HG03460 (cell line): Measurements from ENCODE around the gene ASCL1.

Experiments
- ATAC-seq: cut with Tn5 transposase; IDR thresholded peaks from one replicate; pipeline ENCODE4 v1.9.1; 2021; ENCODE audit not compliant: unreplicated experiment

The ASCL1 gene

DNA sequence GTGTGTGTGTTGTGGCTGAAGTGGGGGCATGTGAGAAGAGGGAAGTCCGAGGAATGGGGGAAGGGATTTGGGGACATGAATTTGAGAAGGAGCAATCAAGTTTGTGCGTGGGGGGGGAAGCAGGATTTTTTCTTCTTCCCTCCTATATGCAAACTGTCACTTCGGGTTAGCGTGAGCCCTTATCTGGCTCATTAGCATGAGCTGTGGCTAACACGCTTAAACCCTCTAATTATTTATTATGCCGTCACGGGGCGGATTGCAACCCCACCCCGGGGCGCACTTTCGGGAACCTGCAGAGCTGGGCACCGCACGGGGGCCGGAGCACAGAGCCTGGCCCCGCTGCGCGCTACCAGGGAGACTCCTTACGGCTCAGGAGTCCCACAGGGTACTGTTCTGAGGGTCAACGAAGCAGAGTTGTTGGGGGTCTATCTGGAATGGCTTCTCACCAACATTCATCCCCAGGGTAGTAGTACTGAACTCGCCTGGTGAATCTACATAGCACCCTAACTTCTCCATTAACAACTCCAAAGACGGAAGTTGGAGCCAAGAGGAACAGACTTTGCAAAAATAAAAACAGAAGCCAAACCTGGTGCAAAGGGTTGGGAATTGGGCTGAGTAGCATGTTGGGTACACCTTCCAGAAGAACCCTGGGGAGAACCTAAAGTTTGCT is 6.4 kb upstream of the ASCL1 start:
- no peak for ATAC-seq

- no peak for ATAC-seq
Measured at GRCh38 chr12:102951841-102952240, 5.6 kb upstream of the ASCL1 start.

- no peak for ATAC-seq
Measured at GRCh38 chr12:102953221-102953620, 4.3 kb upstream of the ASCL1 start.

DNA sequence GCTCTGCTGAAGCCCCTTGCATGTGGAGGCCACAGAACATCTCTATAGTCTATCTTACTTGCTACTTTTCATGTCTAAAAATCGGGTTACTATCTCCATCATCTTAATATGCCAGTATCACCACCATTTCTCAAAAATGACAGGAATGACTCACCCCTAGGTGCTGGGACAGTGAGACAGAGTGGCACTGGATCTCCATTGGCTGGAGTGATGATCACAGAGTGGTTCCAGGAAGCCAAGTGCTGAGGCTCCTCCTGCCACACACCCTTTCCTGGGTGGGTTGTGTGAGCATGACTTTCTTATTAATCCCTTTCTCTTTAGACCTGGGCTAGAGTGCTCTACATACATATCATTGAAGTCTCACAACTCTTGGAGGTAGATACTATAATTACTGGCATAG is 3.3 kb upstream of the ASCL1 start:
- ATAC-seq, result no peak

- ATAC-seq, result no peak
Measured at GRCh38 chr12:102955926-102956737, 1.3 kb upstream of the ASCL1 start.

GRCh38 chr12:102956738-102957327 is 641 bp upstream of the ASCL1 start:
- ATAC-seq, result no peak

DNA sequence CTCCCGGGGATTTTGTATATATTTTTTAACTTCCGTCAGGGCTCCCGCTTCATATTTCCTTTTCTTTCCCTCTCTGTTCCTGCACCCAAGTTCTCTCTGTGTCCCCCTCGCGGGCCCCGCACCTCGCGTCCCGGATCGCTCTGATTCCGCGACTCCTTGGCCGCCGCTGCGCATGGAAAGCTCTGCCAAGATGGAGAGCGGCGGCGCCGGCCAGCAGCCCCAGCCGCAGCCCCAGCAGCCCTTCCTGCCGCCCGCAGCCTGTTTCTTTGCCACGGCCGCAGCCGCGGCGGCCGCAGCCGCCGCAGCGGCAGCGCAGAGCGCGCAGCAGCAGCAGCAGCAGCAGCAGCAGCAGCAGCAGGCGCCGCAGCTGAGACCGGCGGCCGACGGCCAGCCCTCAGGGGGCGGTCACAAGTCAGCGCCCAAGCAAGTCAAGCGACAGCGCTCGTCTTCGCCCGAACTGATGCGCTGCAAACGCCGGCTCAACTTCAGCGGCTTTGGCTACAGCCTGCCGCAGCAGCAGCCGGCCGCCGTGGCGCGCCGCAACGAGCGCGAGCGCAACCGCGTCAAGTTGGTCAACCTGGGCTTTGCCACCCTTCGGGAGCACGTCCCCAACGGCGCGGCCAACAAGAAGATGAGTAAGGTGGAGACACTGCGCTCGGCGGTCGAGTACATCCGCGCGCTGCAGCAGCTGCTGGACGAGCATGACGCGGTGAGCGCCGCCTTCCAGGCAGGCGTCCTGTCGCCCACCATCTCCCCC is 777 bp downstream of the ASCL1 start:
- no peak for ATAC-seq

DNA sequence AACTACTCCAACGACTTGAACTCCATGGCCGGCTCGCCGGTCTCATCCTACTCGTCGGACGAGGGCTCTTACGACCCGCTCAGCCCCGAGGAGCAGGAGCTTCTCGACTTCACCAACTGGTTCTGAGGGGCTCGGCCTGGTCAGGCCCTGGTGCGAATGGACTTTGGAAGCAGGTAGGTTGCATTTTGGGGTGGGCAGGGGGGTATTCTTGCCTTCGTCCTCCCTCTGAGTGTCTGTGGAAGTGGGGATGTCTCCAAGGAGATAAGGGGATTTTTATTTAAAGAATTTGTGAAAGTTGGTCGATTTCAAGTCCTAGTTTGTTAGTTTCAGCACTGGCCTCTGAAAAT is 1.3 kb downstream of the ASCL1 start:
- ATAC-seq, result no peak

GRCh38 chr12:102959391-102959790 is 1.9 kb downstream of the ASCL1 start:
- ATAC-seq, result no peak

DNA sequence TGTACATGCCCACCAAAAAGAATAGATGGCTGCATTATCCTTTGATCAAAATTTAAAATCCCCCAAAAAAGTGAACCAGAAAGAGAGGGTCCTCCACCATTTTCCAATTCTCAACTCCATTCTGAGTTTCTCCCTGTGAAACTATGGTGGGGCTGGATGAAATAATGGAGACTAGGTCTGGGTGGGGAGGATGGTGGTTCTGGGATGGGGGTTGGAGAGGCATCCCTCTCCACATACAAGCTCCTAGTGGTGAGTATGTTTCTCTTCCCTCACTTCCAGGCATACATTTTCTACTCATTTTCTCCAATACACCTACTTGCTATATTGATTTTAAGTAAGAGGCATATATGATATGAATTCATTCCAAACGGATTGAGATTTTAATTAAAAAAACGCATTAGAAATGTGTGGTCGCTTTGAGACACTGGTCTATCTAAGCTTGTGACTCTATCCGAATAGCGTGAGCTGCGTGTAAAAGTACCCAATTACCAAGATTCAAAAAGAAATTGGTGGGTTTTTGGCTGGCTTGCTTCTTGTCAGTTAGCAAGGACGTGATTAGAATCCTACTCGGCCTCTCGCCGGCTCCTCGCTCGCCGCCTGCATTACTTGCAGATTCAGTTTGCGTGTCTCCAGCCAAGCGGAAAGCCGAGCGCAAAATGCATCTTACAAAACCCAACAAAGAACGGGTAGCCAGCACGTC is 3.4 kb downstream of the ASCL1 start:
- no peak for ATAC-seq

- ATAC-seq, result no peak
Measured at GRCh38 chr12:102961466-102961855, 4.0 kb downstream of the ASCL1 start.

- no peak for ATAC-seq
Measured at GRCh38 chr12:102962532-102962931, 5.1 kb downstream of the ASCL1 start.

DNA sequence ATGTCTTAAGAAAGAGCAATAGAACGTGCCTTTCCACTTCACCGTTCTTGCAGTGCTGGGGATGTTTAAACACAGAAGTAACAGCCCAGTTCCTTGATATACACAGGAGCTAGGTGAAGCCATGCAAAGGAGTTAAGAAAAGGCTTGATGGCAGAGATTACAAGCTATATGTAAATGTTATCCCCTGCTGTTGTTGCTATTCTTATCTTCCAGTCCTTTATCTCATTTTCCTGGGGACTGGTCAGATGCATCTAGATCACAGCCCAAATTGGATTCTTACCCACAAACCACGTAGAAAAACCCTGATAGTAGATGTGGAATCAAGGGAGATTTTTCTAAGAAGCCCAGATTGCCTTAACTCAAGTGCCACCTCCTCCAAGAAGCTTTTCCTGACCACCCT is 5.5 kb downstream of the ASCL1 start:
- ATAC-seq, result no peak

GRCh38 chr12:102963796-102964195 is 6.3 kb downstream of the ASCL1 start:
- no peak for ATAC-seq

DNA sequence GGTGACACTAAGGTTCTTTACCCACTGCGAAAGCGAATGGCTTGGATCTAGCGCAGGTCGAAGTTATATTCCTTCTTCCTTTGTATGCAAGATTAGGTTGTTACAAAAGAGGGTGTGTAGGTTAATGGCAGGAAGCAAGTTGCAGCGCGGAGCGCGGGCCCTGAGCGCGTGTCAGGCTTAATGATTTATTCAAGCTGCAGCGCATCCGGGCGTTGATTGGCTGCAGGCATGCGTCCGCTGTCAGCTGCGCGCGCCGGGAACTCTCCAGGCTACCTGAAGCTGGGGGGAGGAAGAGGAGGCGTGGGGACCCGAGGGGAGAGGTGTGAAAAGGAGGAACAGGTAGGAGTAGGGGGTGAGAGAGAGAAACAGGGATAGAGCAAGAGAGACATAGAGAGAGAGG is 7.4 kb downstream of the ASCL1 start:
- ATAC-seq, result peak; percentile 60

DNA sequence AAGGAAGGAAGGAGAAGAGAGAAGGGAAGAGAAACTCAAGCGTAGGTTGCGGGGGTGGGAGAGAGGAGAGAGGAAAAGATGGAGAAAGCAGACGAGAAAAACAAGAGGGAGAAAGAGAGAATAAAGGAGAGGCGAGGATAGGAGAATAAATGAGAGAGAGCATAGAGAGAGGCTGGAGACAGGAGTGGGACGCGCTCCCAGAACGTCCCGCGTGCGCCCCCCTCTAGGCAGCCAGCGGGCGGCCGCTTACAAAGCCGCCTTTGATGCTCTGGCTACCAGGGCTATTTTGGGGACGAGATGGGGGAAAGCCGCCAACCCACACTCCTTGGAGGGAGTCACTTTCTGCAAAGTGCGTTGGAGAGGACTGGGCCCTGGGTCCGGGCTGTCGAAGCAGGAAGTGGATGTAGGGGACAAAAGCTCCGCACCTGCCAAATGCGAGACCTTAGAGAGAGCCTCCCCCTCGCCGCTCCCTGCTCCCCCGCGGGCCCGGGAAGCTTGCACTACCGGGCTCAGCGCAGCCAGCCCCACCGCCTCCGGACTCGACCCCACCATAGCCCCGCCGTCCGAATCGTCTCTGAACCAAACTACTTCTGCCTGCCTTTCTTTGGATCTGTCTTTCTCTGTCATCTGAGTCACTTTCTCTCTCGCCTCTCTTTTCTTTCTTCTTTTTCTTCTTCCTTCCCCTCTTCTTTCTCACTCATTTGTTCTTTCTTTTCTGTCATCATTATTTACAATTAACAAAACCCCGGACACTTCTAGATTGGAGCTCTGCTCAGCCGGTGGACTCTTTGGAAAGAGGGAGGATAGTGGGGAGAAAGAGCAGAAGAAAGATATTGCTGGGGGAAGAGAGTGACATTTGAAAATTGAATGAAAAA is 8.0 kb downstream of the ASCL1 start:
- peak; percentile 45 for ATAC-seq

DNA sequence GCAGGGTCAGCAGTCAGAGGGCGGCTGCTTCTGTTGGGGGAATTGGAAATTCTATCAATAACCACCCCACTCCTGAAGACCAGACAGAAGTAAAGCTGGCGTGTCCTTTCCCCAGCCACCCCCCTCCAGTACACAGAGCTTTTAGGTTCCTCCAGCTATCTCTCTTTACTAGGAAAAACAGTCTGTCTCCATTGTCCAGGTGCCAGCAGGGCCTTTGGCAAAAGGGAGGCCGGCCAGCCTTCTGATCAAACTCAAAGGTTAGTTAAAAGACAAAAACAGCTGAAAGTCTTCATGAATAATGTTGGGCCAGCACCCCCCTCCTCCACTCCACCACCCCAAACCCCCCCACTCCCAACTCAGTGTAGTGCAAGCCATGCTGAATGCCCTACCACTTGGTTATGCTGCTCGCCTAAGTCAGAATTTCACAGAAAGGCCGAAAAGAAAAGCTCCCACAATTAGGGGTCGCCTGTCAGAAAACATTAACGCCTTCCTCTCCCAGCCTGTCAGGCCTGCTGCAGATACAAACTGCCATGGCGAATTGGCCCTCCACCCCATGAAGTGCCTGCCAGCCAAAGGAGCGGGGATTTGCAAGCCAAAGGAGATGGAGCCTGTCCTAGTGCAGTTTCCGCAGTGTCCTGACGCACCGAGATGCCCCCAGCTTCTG is 8.9 kb downstream of the ASCL1 start:
- no peak for ATAC-seq

DNA sequence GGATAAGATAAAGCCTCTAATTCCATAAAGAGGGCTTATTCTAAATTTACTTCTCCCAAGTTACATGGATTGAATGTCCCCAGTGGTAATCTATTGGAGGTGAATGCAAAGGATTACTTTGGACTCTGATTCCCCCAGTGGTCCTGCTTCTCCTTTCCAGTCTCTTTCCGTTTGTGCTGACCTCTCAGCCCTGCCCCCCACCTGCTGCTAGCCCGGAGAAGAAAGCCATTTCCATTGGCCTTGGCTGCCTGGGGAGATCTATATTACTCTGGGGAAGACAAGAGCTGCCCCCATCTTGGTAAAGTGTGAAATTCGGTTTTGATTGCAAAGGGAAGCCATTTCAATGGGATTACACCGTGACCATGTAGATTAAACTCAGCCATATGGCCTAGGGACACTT is 13.3 kb downstream of the ASCL1 start:
- ATAC-seq, result no peak

DNA sequence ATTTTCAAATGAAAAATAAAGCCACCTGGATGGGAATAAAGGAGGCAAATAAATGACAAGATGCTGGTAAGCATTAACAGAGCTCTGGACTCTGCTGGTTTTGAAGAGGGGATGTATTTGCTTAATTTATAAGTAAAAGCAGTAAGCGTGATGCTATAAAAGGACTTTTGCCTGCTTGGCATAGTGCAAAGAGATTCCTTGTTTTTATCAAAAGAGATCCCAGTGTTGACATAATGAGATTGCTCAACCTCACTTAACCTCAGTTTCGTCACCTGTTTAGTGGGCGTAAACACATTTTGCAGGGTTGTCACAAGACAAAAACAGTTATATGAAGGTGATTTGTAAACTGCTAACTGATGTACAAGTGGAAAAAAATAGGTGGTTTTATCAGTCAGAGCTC is 13.8 kb downstream of the ASCL1 start:
- no peak for ATAC-seq

GRCh38 chr12:102973583-102973982 is 16.1 kb downstream of the ASCL1 start:
- ATAC-seq, result no peak
